ENCODE results near the gene OGFOD1.

DNA sequence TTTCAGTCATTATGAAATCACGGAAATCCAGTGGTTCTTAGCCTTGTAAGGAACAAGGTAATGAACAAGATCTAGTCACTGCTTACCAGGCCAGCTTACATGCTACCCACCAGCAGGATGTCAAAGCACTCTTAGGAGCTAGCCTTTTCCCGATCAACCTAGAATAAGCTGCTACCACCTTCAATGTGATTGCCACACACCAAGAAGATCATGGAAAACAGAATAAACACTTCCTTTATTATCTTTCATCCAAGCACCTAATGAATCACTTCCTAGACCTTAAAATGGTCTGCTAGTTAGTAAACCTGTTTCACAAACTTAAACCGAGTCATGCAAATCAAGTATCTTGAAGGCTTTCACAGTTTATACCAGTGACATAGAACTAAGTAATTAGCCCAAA lies 63.5 kb downstream of the OGFOD1 start:
- TF ChIP-seq, protein P1, sequence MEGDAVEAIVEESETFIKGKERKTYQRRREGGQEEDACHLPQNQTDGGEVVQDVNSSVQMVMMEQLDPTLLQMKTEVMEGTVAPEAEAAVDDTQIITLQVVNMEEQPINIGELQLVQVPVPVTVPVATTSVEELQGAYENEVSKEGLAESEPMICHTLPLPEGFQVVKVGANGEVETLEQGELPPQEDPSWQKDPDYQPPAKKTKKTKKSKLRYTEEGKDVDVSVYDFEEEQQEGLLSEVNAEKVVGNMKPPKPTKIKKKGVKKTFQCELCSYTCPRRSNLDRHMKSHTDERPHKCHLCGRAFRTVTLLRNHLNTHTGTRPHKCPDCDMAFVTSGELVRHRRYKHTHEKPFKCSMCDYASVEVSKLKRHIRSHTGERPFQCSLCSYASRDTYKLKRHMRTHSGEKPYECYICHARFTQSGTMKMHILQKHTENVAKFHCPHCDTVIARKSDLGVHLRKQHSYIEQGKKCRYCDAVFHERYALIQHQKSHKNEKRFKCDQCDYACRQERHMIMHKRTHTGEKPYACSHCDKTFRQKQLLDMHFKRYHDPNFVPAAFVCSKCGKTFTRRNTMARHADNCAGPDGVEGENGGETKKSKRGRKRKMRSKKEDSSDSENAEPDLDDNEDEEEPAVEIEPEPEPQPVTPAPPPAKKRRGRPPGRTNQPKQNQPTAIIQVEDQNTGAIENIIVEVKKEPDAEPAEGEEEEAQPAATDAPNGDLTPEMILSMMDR (conservative IDR thresholded peaks at IDR 0.05 in 1 of 2, IDR thresholded peaks at IDR 0.05 in 1 of 2; ENCODE audit: low read depth in 1 of 2, low read length in 2 of 2) = no peak
- no peak for TF ChIP-seq EZH2 (IDR thresholded peaks at IDR 0.05; ENCODE audit: low read length, missing control alignments)

All from fibroblast of lung (primary cell).